Cardiac ventricle fibroblast (primary cell): ENCODE measurements around the gene MT1F. TPM values are rescaled to one million over a fixed set of nuclear protein-coding genes. Genes with fewer than 3 reads are reported as not detected.

Experiments
- total RNA-seq: library from RNA; depleted of rRNA; stranded (reverse); fragments of >200 nt; gene quantifications from 2 replicates; pipeline ENCODE4 v1.2.3, GENCODE V29; 2015

The MT1F gene
- 0.29 TPM in 1 of 2 replicates, not detected in the other for total RNA-seq

GRCh38 chr16:56657555-56658326 lies at the start of gene MT1F:
Gene MT1F, plus strand, starts transcription at chr16:56657959. Its CDS starts 100 bp downstream, at chr16:56658059.

DNA sequence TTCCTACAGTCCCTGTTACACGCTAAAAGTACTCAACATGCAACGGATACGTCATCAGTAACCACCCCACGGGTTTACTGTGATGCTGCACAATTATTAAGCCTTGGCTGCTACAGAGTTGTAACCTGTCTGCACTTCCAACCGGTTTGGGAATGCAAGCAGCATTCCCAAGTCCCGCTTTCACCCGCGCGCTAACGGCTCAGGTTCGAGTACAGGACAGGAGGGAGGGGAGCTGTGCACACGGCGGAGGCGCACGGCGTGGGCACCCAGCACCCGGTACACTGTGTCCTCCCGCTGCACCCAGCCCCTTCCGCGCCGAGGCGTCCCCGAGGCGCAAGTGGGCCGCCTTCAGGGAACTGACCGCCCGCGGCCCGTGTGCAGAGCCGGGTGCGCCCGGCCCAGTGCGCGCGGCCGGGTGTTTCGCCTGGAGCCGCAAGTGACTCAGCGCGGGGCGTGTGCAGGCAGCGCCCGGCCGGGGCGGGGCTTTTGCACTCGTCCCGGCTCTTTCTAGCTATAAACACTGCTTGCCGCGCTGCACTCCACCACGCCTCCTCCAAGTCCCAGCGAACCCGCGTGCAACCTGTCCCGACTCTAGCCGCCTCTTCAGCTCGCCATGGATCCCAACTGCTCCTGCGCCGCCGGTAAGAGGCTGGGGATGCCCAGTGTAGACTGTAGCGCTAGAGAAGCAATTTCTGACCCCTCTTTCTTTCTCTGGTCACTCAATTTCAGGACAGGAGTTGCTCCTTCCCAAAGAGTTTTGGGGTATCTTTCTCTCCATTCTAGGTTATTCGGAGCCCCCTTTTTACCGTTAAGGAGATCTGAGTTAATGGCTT lies 49.5 kb upstream of the MT1F start, which contains the start of gene MT2A:
TSS of gene MT2A (plus strand) at position 542 of the 833 bp plus-strand sequence. CDS start at position 614, 72 bp downstream.

DNA sequence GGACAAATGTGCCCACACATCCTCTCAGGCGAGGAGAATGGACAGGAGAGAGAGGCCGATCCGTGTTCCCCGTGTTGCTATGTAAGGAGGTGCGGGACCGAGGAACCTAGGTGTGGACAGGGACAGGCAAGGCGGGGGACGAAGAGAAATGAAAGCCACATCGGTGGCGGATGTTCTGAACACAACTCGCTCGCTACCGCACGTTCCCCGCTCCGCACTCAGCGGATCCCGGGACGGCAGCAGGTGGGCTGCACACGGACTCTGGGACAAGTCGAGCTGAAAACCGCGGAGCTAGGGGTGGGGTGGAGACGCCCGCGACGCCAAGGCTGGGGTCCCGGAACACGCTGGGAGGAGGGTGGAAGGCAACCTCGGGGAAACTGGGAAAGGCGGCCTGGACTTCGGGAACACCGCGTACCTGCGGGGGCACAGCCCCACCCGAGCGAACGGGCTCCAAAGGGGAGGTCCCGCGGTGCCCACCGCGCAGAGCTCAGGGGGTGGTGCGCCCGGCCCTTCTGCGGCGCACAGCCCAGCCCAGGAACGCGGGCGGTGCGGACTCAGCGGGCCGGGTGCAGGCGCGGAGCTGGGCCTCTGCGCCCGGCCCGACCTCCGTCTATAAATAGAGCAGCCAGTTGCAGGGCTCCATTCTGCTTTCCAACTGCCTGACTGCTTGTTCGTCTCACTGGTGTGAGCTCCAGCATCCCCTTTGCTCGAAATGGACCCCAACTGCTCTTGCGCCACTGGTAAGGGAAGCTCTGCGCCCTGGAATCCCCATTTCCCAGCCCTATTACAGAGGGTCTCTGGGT lies 32.4 kb upstream of the MT1F start, which contains the start of gene MT1E:
TSS of gene MT1E (plus strand) at position 642 of the 803 bp plus-strand sequence. CDS start at position 713, 71 bp downstream.

DNA sequence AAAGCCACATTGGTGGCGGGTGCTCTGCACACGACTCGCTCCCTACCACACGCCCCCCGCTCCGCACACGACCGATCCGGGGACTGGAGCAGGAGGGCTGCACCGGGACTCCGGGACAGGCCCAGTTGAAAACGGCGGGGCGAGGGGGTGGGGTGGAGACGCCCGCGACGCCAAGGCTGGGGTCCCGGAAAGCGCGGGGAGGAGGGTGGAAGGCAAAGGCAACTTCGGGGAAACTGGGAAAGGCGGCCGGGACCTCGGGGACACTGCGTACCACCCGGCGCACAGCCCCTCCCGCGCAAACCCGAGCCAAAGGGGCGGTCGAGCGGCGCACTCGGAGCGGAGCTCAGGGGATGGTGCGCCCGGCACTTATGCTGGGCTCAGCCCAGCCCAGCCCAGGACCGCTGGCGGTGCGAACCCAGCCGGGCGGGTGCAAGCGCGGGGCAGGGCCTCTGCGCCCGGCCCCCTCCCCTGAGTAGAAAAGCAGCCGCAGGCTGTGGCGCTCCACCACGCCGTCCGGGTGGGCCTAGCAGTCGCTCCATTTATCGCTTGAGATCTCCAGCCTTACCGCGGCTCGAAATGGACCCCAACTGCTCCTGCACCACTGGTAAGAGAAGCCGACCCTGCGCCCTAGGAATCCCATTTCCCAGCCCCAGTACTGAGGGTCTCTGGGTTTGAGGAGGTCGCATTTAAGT lies 25.5 kb upstream of the MT1F start, which contains the start of gene MT1M:
TSS of gene MT1M (plus strand) at position 504 of the 692 bp plus-strand sequence. CDS start at position 577, 73 bp downstream.

DNA sequence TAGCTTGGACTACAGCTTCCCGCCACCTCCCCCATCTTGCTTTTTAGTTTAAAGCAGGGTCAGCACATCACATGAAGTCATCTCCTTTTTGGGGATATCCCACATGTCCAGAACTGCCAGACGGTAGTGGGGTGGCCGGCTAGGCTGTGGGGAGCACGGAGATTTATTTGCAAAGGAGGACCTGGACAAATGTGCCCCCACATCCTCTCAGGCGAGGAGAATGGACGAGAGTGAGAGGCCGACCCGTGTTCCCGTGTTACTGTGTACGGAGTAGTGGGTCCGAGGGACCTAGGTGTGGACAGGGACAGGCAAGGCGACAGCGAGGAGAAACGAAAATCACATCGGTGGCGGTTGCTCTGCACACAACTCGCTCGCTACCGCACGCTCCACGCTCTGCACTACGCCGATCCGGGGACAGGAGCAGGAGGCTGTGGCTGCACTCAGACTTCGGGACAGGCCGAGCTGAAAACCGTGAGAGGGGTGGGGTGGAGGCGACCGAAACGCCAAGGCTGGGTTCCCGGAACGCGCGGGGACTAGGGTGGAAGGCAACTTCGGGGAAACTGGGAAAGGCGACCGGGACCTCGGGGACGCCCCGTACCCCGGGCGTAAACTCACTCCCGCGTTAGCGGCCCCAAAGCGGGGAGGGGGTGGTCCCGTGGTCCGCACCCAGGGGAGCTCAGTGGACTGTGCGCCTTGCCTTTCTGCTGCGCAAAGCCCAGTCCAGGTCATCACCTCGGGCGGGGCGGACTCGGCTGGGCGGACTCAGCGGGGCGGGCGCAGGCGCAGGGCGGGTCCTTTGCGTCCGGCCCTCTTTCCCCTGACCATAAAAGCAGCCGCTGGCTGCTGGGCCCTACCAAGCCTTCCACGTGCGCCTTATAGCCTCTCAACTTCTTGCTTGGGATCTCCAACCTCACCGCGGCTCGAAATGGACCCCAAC lies 19.7 kb upstream of the MT1F start, which contains the start of gene MT1A:
TSS of gene MT1A (plus strand) at position 853 of the 937 bp plus-strand sequence. CDS start at position 926, 73 bp downstream.

DNA sequence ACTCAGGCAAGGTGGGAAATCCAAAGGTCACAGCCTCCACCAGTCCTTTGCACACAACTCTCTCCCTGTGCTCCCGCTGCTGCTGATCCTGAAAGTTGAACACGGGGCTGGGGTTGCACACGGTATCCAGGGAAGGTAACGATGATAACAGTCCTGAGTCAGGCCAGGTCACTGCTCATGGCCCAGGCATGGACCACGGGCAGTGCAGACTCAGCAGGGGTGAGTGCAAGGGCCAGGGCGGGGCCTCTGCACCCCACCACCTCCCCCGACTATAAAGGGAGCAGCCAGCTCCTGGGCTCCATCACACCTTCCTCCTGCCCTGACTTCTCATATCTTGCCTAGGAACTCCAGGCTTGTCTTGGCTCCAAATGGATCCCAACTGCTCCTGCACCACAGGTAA lies 6.2 kb upstream of the MT1F start, which contains the start of gene MT1B:
TSS of gene MT1B (plus strand) at position 301 of the 400 bp plus-strand sequence. CDS start at position 369, 68 bp downstream.

DNA sequence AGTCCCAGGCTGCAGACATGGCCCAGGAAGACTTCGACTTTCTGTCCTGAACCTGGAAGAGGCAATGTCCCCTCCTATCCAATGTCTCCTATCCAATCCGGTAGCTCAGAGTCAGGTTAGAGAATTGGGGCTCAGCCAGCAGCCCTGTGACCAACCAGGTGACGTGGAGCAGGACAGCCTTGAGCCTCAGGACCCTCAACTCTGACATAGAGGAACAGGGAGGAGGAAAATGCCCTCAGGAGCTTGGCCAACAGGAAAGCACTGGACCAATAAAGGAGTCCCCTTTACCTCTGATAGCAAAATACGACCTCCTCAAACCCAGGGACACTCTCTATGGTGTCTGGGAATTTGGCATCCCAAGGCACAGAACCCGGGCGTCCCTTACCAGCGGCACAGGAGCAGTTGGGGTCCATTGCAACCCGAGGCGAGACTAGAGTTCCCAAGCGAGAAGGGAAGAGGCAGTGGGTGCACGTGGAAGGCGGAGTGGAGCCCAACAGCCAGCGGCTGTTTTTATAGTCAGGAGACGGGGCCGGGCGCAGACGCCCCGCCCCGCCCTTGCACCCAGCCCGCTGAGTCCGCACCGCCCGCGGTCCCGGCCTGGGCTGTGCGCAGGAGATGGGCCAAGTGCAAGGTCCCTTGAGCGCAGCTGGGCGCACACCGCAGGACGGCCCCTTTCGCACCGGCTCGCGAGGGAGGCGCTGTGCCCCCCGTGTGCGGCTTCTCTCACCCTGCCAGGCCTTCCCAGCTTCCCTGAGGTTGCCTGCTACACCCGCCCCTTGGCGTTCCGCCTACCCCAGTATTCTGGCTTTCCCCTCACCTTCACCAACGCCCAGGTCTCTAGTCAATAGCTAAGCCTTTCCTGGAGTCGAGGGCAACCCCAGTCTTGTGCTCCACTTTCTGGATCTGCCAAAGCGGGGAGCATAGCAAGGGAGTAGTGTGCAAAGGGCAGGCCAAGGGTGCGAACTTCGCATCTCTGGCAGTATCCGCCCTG lies 10.1 kb downstream of the MT1F start, which contains the start of gene MT1G:
TSS of gene MT1G (minus strand) at position 485 of the 991 bp plus-strand sequence. CDS start at position 413, 72 bp downstream.

GRCh38 chr16:56669005-56669839 lies 11.5 kb downstream of the MT1F start, which contains the start of gene MT1H:
Gene MT1H, plus strand, starts transcription at chr16:56669814. Its CDS starts 71 bp downstream, at chr16:56669885.

GRCh38 chr16:56681939-56682702 lies 24.4 kb downstream of the MT1F start, which contains the start of gene MT1X:
Gene MT1X, plus strand, starts transcription at chr16:56682470. Its CDS starts 71 bp downstream, at chr16:56682541.

Other genes starting within 250 kb of the MT1F start
- gene AMFR, start 232.4 kb upstream of the MT1F start, total RNA-seq = 144 and 199 TPM in 2 replicates
- gene NUDT21, start 206.6 kb upstream of the MT1F start, total RNA-seq = 55.3 and 57.7 TPM in 2 replicates
- 34.9 and 48.7 TPM in 2 replicates for gene OGFOD1, start 206.4 kb upstream of the MT1F start, total RNA-seq
- 26.3 and 31.0 TPM in 2 replicates for gene BBS2, start 137.9 kb upstream of the MT1F start, total RNA-seq
- gene MT4, start 92.9 kb upstream of the MT1F start, total RNA-seq = not detected in 2 replicates
- gene MT3, start 68.4 kb upstream of the MT1F start, total RNA-seq = not detected in 2 replicates
- gene MT2A, start 49.4 kb upstream of the MT1F start, total RNA-seq = 53.2 and 74.9 TPM in 2 replicates
- gene MT1E, start 32.2 kb upstream of the MT1F start, total RNA-seq = 76.8 and 81.5 TPM in 2 replicates
- gene MT1M, start 25.3 kb upstream of the MT1F start, total RNA-seq = 0.24 TPM in 1 of 2 replicates, not detected in the other
- 0.88 TPM in 1 of 2 replicates, not detected in the other for gene MT1A, start 19.3 kb upstream of the MT1F start, total RNA-seq
- not detected in 2 replicates for gene MT1B, start 6.1 kb upstream of the MT1F start, total RNA-seq
- 13.4 TPM in 1 of 2 replicates, not detected in the other for gene MT1G, start 10.1 kb downstream of the MT1F start, total RNA-seq
- not detected in 2 replicates for gene MT1H, start 11.9 kb downstream of the MT1F start, total RNA-seq
- gene MT1X, start 24.5 kb downstream of the MT1F start, total RNA-seq = 32.3 and 66.0 TPM in 2 replicates
- 20.8 and 30.4 TPM in 2 replicates for gene NUP93, start 72.2 kb downstream of the MT1F start, total RNA-seq
- not detected in 2 replicates for gene SLC12A3, start 207.2 kb downstream of the MT1F start, total RNA-seq